Liver (tissue), 3 donors: ENCODE data around the gene R3HCC1L.

Experiments used
- ATF3 ChIP-seq: IDR thresholded peaks from 2 replicates; pipeline ENCODE4 v1.6.1; 2016; ENCODE audit warnings: antibody characterized with exemption
- CTCF ChIP-seq: fragments of 150-350 bp; IDR thresholded peaks from 2 replicates; pipeline ENCODE4 v1.5.1; 2017; ENCODE audit warnings: improper control_type of control experiment, low read depth, low read length; ENCODE audit not compliant: missing input control
- EGR1 ChIP-seq, 2 donors: IDR thresholded peaks; 2 replicates each; pipeline ENCODE4 v1.6.1; 2016 to 2018; ENCODE audit warnings: antibody characterized with exemption in 2 of 2, low read depth in 2 of 2
- FOXA2 ChIP-seq: IDR thresholded peaks from 2 replicates; pipeline ENCODE4 v1.6.1; 2016; ENCODE audit warnings: antibody characterized with exemption
- GABPA ChIP-seq, 2 donors: IDR thresholded peaks in 1 of 2; conservative IDR thresholded peaks in 1 of 2; 2 replicates each; pipeline ENCODE4 v1.6.1; 2016; ENCODE audit warnings: antibody characterized with exemption in 2 of 2, mild to moderate bottlenecking in 1 of 2, moderate library complexity in 1 of 2
- RAD21 ChIP-seq, 2 donors: IDR thresholded peaks; 2 replicates each; pipeline ENCODE4 v1.6.1; 2016; ENCODE audit warnings: antibody characterized with exemption in 2 of 2, mild to moderate bottlenecking in 2 of 2
- REST ChIP-seq: IDR thresholded peaks from 2 replicates; pipeline ENCODE4 v1.6.1; 2016; ENCODE audit warnings: antibody characterized with exemption, mild to moderate bottlenecking
- SP1 ChIP-seq: IDR thresholded peaks from 2 replicates; pipeline ENCODE4 v1.6.1; 2018; ENCODE audit warnings: antibody characterized with exemption, mild to moderate bottlenecking
- TAF1 ChIP-seq: conservative IDR thresholded peaks from 2 replicates; pipeline ENCODE4 v1.6.1; 2016; ENCODE audit warnings: antibody characterized with exemption, mild to moderate bottlenecking
- YY1 ChIP-seq: IDR thresholded peaks from 2 replicates; pipeline ENCODE4 v1.6.1; 2016; ENCODE audit warnings: antibody characterized with exemption, mild to moderate bottlenecking
- ZBTB33 ChIP-seq: IDR thresholded peaks from 2 replicates; pipeline ENCODE4 v1.6.1; 2016; ENCODE audit warnings: antibody characterized with exemption
- donor health status: healthy.
- donor health status: healthy.

GRCh38 chr10:98144985-98145384, 10.5 kb downstream of the R3HCC1L start:
- TF ChIP-seq ATF3 (no peak), REST (no peak), CTCF (no peak), ZBTB33 (no peak), RAD21 (IDR thresholded peaks at IDR 0.05) (no peak), GABPA (IDR thresholded peaks at IDR 0.05 in 1 of 2, conservative IDR thresholded peaks at IDR 0.05 in 1 of 2) (no peak), YY1 (no peak), FOXA2 (no peak), SP1 (no peak), TAF1 (no peak), EGR1 (IDR thresholded peaks at IDR 0.05; ENCODE audit: low read depth in 2 of 2) (no peak)
